K562 (cell line): ENCODE measurements around the gene GRB10.

Experiments used
- CTCF ChIP-seq, 3 experiments: IDR thresholded peaks in 2 of 3; conservative IDR thresholded peaks in 1 of 3; 2 replicates each; pipeline ENCODE4 v1.5.1; 2011 to 2012; ENCODE audit warnings: low read length in 3 of 3, mild to moderate bottlenecking in 3 of 3, control low read depth in 2 of 3, improper control_type of control experiment in 1 of 3, inconsistent platforms in 1 of 3, low read depth in 1 of 3, mixed read lengths in 1 of 3, moderate library complexity in 1 of 3; ENCODE audit not compliant: insufficient read depth in 2 of 3
- ELF4 ChIP-seq: fragments of 450-650 bp; formaldehyde crosslinking; IDR thresholded peaks from 2 replicates; pipeline ENCODE4 v1.4.0; 2022; ENCODE audit warnings: missing genetic modification characterization
- ESRRA ChIP-seq: fragments of 450-650 bp; IDR thresholded peaks from 2 replicates; pipeline ENCODE4 v1.6.1; 2014; ENCODE audit warnings: low read depth, mild to moderate bottlenecking, moderate library complexity, borderline replicate concordance
- NRF1 ChIP-seq, 2 experiments: fragments of 450-650 bp; IDR thresholded peaks in 1 of 2; conservative IDR thresholded peaks in 1 of 2; 2 replicates each; pipeline ENCODE4 v1.6.1; 2014; ENCODE audit warnings: mild to moderate bottlenecking in 2 of 2
- OTX1 ChIP-seq: fragments of 450-650 bp; formaldehyde crosslinking; IDR thresholded peaks from 2 replicates; pipeline ENCODE4 v1.4.0; 2022; ENCODE audit warnings: mild to moderate bottlenecking
- POLR2AphosphoS5 ChIP-seq: IDR thresholded peaks from 2 replicates; pipeline ENCODE4 v1.6.1; 2011; ENCODE audit warnings: mild to moderate bottlenecking, low read depth, low read length, moderate library complexity; ENCODE audit not compliant: control insufficient read depth, insufficient read depth
- TAF1 ChIP-seq: IDR thresholded peaks from 2 replicates; pipeline ENCODE4 v1.6.1; 2011; ENCODE audit warnings: mild to moderate bottlenecking, low read length, moderate library complexity; ENCODE audit not compliant: insufficient read depth, control insufficient read depth, severe bottlenecking; ENCODE audit errors: extremely low read depth
- ZBTB1 ChIP-seq: sonication (generic); formaldehyde crosslinking; IDR thresholded peaks from 2 replicates; pipeline ENCODE4 v1.8.1; 2023; ENCODE audit warnings: missing genetic modification reagents, low read depth, mild to moderate bottlenecking, borderline replicate concordance

- TF ChIP-seq OTX1 (CRISPR knock-in tag) (no peak), TAF1 (no peak), CTCF (IDR thresholded peaks at IDR 0.05 in 2 of 3, conservative IDR thresholded peaks at IDR 0.05 in 1 of 3; ENCODE audit: insufficient read depth in 2 of 3, low read depth in 1 of 3, low read length in 3 of 3) (no peak), NRF1 (conservative IDR thresholded peaks at IDR 0.05 in 1 of 2, IDR thresholded peaks at IDR 0.05 in 1 of 2) (no peak), ESRRA (no peak), ZBTB1 (CRISPR knock-in tag) (no peak), ELF4 (CRISPR knock-in tag) (no peak), POLR2AphosphoS5 (no peak)
Observed at GRCh38 chr7:50612704-50613103, 170.0 kb downstream of the GRB10 start.
